NT2/D1 (cell line): ENCODE results near the gene IER5.

Experiments
- SUZ12 ChIP-seq: IDR thresholded peaks from 2 replicates; pipeline ENCODE4 v1.6.1; 2011; ENCODE audit not compliant: insufficient read length, insufficient read depth; ENCODE audit errors: extremely low read depth
- ZNF274 ChIP-seq: IDR thresholded peaks from 2 replicates; pipeline ENCODE4 v1.6.1; 2011; ENCODE audit warnings: mild to moderate bottlenecking, low read depth, low read length

DNA sequence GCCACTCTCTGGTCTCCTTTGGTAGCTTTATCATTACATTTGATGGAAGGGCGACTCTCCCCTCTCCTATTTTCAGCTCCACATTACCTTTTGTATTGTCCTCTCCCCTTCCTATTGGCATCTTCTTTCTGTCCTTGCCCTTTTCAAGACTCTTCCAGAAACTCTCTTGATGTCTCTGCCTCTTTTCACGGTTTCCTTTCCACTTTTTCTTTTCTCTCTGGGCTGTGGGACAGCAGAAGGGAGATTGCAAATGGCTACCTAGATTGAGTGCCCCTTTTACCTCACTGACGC, 17.5 kb downstream of the IER5 start:
- no peak for TF ChIP-seq ZNF274
- no peak for TF ChIP-seq SUZ12
